Effector memory CD8-positive, alpha-beta T cell (primary cell): ENCODE data around the gene PACSIN2.

Experiments used
- ATAC-seq: fragments of 150-1000 bp; cut with Tn5 transposase; replicated peaks from 2 replicates; pipeline ENCODE4 v1.10.0; 2021; ENCODE audit warnings: mild to moderate bottlenecking, moderate library complexity
- DNase-seq, 3 experiments: peaks; one replicate each; pipeline ENCODE4 v3.0.0; 2021
- H3K27ac Mint-ChIP-seq, 2 donors: one replicate each; pipeline ENCODE4 v1.8.0; 2022; ENCODE audit warnings: mild to moderate bottlenecking in 2 of 2, mixed read lengths in 2 of 2, moderate library complexity in 2 of 2
- H3K27me3 Mint-ChIP-seq, 2 donors: one replicate each; pipeline ENCODE4 v1.8.0; 2022; ENCODE audit warnings: mixed read lengths in 2 of 2
- H3K36me3 Mint-ChIP-seq: one replicate; pipeline ENCODE4 v1.8.0; 2022; ENCODE audit warnings: mild to moderate bottlenecking, moderate library complexity, mixed read lengths; ENCODE audit not compliant: insufficient read depth
- H3K4me1 Mint-ChIP-seq, 2 donors: one replicate each; pipeline ENCODE4 v1.8.0; 2022; ENCODE audit warnings: low read depth in 2 of 2, mixed read lengths in 2 of 2
- H3K4me3 Mint-ChIP-seq, 2 donors: one replicate each; pipeline ENCODE4 v1.8.0; 2022; ENCODE audit warnings: mild to moderate bottlenecking in 2 of 2, mixed read lengths in 2 of 2, moderate library complexity in 2 of 2
- H3K9me3 Mint-ChIP-seq, 2 donors: one replicate each; pipeline ENCODE4 v1.8.0; 2022; ENCODE audit warnings: mixed read lengths in 2 of 2

The PACSIN2 gene

DNA sequence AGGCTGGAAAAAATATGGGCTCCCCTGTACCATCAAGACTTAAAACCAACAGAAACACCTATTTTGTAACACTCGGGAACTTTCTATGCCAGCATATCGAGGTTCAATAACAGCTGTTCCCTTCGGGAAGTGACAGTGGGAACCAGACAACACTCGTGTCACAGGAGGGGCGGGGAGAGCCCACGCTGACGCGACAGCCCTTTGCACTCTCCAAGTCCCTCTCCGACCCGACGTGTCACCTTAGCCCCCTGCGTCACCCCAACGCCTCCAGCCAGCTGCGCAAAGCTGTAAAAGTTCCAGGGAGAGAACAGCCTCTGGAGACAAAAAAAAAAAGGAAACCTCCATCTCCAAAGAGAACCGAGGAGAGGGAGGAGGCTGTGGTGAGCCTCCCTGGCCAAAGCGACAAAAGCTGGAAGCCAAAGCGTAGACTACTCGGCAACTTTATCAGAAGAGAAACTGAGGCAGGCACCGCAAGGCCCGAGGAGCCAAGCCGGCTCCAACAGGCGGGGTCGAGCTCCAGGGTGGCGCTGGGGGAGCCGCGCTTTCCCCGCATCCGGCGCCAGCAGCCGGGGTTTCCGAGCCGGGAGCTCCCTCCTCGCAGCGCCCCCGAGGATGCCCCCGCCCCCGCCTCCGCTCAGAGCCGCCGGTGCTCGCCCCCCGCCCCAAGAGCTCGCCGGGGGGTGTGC, 158.6 kb downstream of the PACSIN2 start:
- Mint-ChIP-seq H3K27me3 (no peaks in the 10 kb centered on the region), H3K9me3 (no peaks in the 10 kb centered on the region), H3K36me3 (peaks cover 13% of the 10 kb centered on the region), H3K4me1 (peaks cover 5 to 9% of the 10 kb centered on the region in 2 donors), H3K4me3 (peak overlapping the region; percentile 88 to 96), H3K27ac (peak overlapping the region; percentile 93 to 96)
- DNase-seq (peak; percentile 17 to 58 (median 45)), ATAC-seq (peak; percentile 51)

DNA sequence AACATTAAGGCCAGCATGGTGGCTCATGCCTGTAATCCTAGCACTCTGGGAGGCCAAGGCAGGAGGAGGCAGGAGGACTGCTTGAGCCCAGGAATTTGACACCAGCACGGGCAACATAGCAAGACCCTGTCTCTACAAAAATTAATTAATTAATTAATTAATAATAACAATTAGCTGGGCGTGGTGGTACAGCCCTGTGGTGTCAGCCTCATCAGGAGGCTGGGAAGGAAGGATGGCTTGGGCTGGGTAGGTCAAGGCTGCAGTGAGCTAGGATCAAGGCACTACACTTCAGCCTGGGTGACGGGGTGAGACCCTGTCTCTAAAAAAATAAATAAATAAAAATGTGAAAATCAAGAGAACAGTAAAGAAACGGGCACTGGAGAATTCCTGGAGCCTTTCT, 159.2 kb downstream of the PACSIN2 start:
- Mint-ChIP-seq H3K4me1 (peaks cover 5 to 12% of the 10 kb centered on the region in 2 donors), H3K9me3 (no peaks in the 10 kb centered on the region), H3K4me3 (peak overlapping the region; percentile 88 to 96), H3K27ac (peak overlapping the region; percentile 93 to 96), H3K36me3 (peaks cover 13% of the 10 kb centered on the region), H3K27me3 (no peaks in the 10 kb centered on the region)
- no peak for ATAC-seq
- no peak for DNase-seq

DNA sequence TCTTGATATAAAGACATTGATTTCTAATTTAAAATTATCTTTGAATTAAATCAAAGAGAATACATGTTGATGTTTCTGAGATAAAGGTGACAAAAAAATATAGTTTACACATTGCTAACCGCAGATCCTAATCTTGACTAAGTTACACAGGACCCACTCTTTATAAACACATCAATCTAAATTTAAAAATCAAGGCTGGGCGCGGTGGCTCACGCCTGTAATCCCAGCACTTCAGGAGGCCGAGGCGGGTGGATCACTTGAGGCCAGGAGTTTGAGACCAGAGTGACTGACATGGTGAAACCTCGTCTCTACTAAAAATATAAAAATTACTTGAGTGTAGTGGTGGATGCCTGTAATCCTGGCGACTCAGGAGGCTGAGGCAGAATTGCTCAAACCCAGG, 159.7 kb downstream of the PACSIN2 start:
- Mint-ChIP-seq H3K4me3 (peak overlapping the region; percentile 88 to 96), H3K27ac (peak overlapping the region; percentile 65 to 96), H3K36me3 (peaks cover 13% of the 10 kb centered on the region), H3K9me3 (no peaks in the 10 kb centered on the region), H3K27me3 (no peaks in the 10 kb centered on the region), H3K4me1 (peaks cover 5 to 12% of the 10 kb centered on the region in 2 donors)
- DNase-seq (no peak), ATAC-seq (no peak)

- Mint-ChIP-seq H3K9me3 (no peaks in the 10 kb centered on the region), H3K36me3 (peaks cover 29% of the 10 kb centered on the region), H3K4me1 (peaks cover 16 to 20% of the 10 kb centered on the region in 2 donors), H3K27me3 (no peaks in the 10 kb centered on the region), H3K27ac (peak overlapping the region; percentile 17 to 67), H3K4me3 (no peak overlapping the region)
- ATAC-seq (no peak), DNase-seq (no peak)
Measured at GRCh38 chr22:42848941-42849550, 165.9 kb downstream of the PACSIN2 start.

DNA sequence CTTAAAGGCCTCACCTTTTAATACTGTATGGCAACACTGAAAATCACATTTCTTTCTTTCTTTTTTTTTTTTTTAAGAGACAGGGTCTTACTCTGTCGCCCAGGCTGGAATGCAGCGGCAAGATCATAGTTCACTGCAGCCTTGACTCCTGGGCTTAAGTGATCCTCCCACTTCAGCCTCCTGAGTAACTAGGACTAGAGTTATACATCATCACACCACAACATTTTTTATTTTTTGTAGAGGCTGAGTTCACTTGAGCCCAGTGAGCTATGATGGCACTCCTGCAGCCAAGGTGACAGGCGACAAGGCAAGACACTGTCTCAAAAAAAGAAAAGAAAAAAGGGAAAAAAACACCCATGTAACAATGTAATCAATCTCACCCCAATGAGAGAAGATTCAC, 167.8 kb downstream of the PACSIN2 start:
- H3K4me1 Mint-ChIP-seq, result peaks cover 28 to 31% of the 10 kb centered on the region in 2 donors
- no peak overlapping the region for H3K4me3 Mint-ChIP-seq
- H3K27me3 Mint-ChIP-seq, result no peaks in the 10 kb centered on the region
- DNase-seq (no peak), ATAC-seq (no peak)
- peak overlapping the region in 1 of 2 donors; percentile 20 for H3K27ac Mint-ChIP-seq
- H3K9me3 Mint-ChIP-seq, result no peaks in the 10 kb centered on the region
- H3K36me3 Mint-ChIP-seq, result peaks cover 46% of the 10 kb centered on the region

- Mint-ChIP-seq H3K4me3 (no peak overlapping the region), H3K36me3 (peaks cover 59% of the 10 kb centered on the region), H3K9me3 (no peaks in the 10 kb centered on the region), H3K4me1 (peaks cover 34 to 41% of the 10 kb centered on the region in 2 donors), H3K27ac (peak overlapping the region in 1 of 2 donors; percentile 32), H3K27me3 (no peaks in the 10 kb centered on the region)
- DNase-seq (no peak), ATAC-seq (no peak)
Measured at GRCh38 chr22:42844756-42845155, 170.2 kb downstream of the PACSIN2 start.

DNA sequence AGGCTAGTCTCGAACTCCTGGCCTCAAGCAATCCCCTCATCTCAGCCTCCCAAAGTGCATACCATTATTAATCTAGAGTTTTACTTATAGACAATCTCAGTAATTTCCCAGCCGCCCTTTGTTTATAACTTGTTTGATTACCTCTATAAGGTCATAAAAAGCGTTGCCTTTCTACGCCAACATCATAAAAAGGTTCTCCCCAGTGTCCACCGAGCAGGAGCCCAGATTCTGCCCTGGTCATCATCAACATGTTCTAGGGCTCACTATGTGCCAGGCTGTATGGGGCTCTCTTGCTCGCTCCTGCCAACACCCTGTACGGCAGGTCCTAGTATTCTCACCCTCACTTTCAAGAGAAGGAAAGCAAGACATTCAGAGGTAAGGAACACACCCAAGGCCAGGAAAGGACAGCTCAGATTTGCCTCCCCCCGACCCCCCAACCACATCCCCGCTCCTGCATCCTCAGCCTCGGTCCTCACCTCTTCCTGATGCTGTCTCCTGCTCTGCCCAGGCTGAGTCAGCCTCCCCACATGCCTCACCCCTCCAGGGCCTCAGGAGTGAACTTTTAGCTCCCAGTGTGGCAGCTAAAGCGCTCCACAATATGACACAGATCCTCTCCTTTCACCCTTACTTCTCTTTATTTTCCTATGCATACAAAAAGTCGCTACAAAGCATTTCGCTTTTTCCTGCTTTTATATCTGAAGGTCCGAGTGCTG, 172.1 kb downstream of the PACSIN2 start:
- Mint-ChIP-seq H3K27me3 (no peaks in the 10 kb centered on the region), H3K27ac (peak overlapping the region; percentile 73 to 86), H3K4me3 (no peak overlapping the region), H3K36me3 (peaks cover 72% of the 10 kb centered on the region), H3K9me3 (no peaks in the 10 kb centered on the region), H3K4me1 (peaks cover 26 to 30% of the 10 kb centered on the region in 2 donors)
- ATAC-seq, result no peak
- no peak for DNase-seq

DNA sequence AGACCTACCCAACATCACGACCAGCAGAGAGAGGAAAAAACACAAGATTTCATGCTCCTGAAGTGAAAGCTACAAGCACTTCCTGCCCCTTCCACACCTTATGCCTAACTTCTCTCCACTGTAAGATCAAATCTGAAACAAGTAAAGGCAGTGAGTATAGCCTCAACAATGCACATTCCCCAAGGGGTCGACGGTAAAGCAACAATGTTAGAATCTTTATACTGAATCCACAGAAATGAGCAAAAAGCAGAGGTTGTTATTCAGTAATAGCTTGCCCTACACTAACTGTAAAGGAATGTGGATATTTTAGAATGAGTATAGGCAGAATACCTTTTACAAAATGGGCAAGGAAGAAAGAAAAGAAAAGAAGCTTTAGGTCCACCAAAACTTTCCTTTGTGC, 173.5 kb downstream of the PACSIN2 start:
- no peaks in the 10 kb centered on the region for H3K27me3 Mint-ChIP-seq
- peaks cover 70% of the 10 kb centered on the region for H3K36me3 Mint-ChIP-seq
- no peak overlapping the region for H3K4me3 Mint-ChIP-seq
- peak overlapping the region in 1 of 2 donors; percentile 55 for H3K27ac Mint-ChIP-seq
- DNase-seq (no peak), ATAC-seq (no peak)
- H3K9me3 Mint-ChIP-seq, result no peaks in the 10 kb centered on the region
- peaks cover 26 to 30% of the 10 kb centered on the region in 2 donors for H3K4me1 Mint-ChIP-seq

DNA sequence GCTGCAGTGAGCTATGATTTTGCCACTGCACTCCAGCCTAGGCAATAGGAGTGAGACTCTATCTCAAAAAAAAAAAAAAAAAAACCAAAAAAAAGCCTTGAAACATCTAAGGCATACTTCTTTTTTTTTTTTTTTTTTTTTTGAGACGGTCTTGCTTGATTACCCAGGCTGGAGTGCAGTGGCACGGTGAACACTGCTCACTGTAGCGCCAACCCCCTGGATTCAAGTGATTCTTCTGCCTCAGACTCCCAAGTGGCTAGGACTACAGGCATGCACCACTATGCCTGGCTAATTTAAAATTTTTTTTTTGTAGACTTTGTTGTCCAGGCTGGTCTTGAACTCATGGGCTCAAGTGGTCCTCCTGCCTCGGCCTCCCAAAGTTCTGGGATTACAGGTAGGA, 177.4 kb downstream of the PACSIN2 start:
- H3K4me1 Mint-ChIP-seq, result peaks cover 9 to 10% of the 10 kb centered on the region in 2 donors
- no peak for ATAC-seq

DNA sequence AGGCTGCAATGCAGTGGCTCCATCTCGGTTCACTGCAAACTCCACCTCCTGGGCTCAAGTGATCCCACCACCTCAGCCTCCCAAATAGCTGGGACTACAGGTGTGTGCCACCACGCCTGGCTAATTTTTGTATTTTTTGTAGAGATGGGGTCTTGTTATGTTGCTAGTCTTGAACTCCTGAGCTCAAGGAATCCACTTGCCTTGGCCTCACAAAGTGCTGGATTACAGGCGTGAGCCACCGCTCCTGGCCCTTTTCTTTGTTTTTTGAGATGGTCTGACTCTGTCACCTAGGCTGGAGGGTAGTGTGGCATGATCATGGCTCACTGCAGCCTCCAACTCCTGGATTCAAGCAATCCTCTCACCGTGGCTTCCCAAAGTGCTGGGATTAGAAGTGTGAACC, 178.9 kb downstream of the PACSIN2 start:
- DNase-seq, result no peak
- peaks cover 4 to 5% of the 10 kb centered on the region in 2 donors for H3K4me1 Mint-ChIP-seq
- H3K4me3 Mint-ChIP-seq, result no peak overlapping the region
- peaks cover 57% of the 10 kb centered on the region for H3K36me3 Mint-ChIP-seq
- H3K9me3 Mint-ChIP-seq, result no peaks in the 10 kb centered on the region
- no peaks in the 10 kb centered on the region for H3K27me3 Mint-ChIP-seq
- H3K27ac Mint-ChIP-seq, result no peak overlapping the region
- no peak for ATAC-seq

More for the DNA sequence above, 177.4 kb downstream of the PACSIN2 start:
- Mint-ChIP-seq H3K4me3 (no peak overlapping the region), H3K27me3 (no peaks in the 10 kb centered on the region), H3K27ac (no peak overlapping the region), H3K9me3 (no peaks in the 10 kb centered on the region), H3K36me3 (peaks cover 49% of the 10 kb centered on the region)
- DNase-seq, result no peak

- Mint-ChIP-seq H3K27ac (no peak overlapping the region), H3K27me3 (no peaks in the 10 kb centered on the region), H3K4me3 (no peak overlapping the region), H3K9me3 (no peaks in the 10 kb centered on the region), H3K36me3 (peaks cover 55% of the 10 kb centered on the region), H3K4me1 (peaks cover 5 to 11% of the 10 kb centered on the region in 2 donors)
- ATAC-seq (no peak), DNase-seq (no peak)
Measured at GRCh38 chr22:42834177-42834949, 180.6 kb downstream of the PACSIN2 start.

DNA sequence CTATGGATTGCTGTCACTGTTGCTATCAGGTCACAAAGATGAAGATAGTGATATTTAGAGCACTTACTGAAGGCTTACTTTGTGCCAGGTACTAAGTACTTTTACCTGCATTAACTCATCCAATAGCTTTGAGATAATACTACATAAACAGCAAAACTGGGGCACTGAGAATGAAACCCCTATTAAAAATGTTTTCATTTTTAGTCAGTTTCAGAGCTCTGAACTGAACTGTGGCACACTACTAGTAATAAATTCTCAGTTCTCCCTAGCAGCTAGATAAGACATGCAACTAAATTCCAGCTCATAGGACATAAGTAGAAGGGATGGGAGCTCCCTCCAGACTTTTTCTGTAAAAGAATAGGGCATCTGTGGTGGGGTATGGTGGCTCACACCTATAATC, 181.8 kb downstream of the PACSIN2 start:
- peaks cover 51% of the 10 kb centered on the region for H3K36me3 Mint-ChIP-seq
- ATAC-seq, result no peak

GRCh38 chr22:42831712-42832111, 183.2 kb downstream of the PACSIN2 start:
- no peak overlapping the region for H3K4me3 Mint-ChIP-seq
- DNase-seq (no peak), ATAC-seq (no peak)
- H3K9me3 Mint-ChIP-seq, result no peaks in the 10 kb centered on the region
- H3K36me3 Mint-ChIP-seq, result peaks cover 54% of the 10 kb centered on the region
- no peaks in the 10 kb centered on the region for H3K27me3 Mint-ChIP-seq
- peaks cover 11 to 17% of the 10 kb centered on the region in 2 donors for H3K4me1 Mint-ChIP-seq
- no peak overlapping the region for H3K27ac Mint-ChIP-seq

More for the DNA sequence above, 181.8 kb downstream of the PACSIN2 start:
- Mint-ChIP-seq H3K9me3 (no peaks in the 10 kb centered on the region), H3K27me3 (no peaks in the 10 kb centered on the region), H3K4me3 (no peak overlapping the region), H3K27ac (no peak overlapping the region), H3K4me1 (peaks cover 11 to 17% of the 10 kb centered on the region in 2 donors)
- DNase-seq, result no peak
